ENCODE data around the gene BTBD2. TPM values are rescaled to one million over a fixed set of nuclear protein-coding genes. Genes with fewer than 3 reads are reported as not detected.
A peak's percentile ranks its signal among the peaks of the same experiment; 100 is the strongest.

The BTBD2 gene
- total and polyA plus RNA-seq, 2 experiments from 2014 or later = 23.8 to 130 TPM

DNA sequence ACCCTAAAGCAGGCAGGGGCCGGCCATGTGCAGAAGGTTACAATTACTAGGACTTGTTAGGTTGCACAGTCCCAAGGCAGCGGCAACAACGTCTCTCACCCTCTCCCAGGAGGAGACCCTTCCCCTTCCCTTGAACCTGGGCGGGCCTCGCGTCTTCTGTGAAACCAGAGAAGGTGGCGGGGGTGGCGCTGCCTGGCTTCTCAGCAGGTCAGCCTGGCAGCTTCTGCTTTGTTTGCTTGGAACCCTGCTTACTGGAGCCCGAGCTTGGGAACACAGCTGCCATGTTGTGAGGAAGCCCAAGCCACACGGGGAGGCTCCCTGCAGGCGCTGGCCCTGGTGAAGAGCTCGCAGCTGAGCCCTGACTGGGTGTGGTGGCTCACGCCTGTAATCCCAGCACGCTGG lies 20.1 kb upstream of the BTBD2 start (continued):
- TF ChIP-seq, protein P1, sequence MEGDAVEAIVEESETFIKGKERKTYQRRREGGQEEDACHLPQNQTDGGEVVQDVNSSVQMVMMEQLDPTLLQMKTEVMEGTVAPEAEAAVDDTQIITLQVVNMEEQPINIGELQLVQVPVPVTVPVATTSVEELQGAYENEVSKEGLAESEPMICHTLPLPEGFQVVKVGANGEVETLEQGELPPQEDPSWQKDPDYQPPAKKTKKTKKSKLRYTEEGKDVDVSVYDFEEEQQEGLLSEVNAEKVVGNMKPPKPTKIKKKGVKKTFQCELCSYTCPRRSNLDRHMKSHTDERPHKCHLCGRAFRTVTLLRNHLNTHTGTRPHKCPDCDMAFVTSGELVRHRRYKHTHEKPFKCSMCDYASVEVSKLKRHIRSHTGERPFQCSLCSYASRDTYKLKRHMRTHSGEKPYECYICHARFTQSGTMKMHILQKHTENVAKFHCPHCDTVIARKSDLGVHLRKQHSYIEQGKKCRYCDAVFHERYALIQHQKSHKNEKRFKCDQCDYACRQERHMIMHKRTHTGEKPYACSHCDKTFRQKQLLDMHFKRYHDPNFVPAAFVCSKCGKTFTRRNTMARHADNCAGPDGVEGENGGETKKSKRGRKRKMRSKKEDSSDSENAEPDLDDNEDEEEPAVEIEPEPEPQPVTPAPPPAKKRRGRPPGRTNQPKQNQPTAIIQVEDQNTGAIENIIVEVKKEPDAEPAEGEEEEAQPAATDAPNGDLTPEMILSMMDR (conservative IDR thresholded peaks at IDR 0.05; ENCODE audit: low read depth in 2 of 2) = no peak
- TF ChIP-seq, protein P2, sequence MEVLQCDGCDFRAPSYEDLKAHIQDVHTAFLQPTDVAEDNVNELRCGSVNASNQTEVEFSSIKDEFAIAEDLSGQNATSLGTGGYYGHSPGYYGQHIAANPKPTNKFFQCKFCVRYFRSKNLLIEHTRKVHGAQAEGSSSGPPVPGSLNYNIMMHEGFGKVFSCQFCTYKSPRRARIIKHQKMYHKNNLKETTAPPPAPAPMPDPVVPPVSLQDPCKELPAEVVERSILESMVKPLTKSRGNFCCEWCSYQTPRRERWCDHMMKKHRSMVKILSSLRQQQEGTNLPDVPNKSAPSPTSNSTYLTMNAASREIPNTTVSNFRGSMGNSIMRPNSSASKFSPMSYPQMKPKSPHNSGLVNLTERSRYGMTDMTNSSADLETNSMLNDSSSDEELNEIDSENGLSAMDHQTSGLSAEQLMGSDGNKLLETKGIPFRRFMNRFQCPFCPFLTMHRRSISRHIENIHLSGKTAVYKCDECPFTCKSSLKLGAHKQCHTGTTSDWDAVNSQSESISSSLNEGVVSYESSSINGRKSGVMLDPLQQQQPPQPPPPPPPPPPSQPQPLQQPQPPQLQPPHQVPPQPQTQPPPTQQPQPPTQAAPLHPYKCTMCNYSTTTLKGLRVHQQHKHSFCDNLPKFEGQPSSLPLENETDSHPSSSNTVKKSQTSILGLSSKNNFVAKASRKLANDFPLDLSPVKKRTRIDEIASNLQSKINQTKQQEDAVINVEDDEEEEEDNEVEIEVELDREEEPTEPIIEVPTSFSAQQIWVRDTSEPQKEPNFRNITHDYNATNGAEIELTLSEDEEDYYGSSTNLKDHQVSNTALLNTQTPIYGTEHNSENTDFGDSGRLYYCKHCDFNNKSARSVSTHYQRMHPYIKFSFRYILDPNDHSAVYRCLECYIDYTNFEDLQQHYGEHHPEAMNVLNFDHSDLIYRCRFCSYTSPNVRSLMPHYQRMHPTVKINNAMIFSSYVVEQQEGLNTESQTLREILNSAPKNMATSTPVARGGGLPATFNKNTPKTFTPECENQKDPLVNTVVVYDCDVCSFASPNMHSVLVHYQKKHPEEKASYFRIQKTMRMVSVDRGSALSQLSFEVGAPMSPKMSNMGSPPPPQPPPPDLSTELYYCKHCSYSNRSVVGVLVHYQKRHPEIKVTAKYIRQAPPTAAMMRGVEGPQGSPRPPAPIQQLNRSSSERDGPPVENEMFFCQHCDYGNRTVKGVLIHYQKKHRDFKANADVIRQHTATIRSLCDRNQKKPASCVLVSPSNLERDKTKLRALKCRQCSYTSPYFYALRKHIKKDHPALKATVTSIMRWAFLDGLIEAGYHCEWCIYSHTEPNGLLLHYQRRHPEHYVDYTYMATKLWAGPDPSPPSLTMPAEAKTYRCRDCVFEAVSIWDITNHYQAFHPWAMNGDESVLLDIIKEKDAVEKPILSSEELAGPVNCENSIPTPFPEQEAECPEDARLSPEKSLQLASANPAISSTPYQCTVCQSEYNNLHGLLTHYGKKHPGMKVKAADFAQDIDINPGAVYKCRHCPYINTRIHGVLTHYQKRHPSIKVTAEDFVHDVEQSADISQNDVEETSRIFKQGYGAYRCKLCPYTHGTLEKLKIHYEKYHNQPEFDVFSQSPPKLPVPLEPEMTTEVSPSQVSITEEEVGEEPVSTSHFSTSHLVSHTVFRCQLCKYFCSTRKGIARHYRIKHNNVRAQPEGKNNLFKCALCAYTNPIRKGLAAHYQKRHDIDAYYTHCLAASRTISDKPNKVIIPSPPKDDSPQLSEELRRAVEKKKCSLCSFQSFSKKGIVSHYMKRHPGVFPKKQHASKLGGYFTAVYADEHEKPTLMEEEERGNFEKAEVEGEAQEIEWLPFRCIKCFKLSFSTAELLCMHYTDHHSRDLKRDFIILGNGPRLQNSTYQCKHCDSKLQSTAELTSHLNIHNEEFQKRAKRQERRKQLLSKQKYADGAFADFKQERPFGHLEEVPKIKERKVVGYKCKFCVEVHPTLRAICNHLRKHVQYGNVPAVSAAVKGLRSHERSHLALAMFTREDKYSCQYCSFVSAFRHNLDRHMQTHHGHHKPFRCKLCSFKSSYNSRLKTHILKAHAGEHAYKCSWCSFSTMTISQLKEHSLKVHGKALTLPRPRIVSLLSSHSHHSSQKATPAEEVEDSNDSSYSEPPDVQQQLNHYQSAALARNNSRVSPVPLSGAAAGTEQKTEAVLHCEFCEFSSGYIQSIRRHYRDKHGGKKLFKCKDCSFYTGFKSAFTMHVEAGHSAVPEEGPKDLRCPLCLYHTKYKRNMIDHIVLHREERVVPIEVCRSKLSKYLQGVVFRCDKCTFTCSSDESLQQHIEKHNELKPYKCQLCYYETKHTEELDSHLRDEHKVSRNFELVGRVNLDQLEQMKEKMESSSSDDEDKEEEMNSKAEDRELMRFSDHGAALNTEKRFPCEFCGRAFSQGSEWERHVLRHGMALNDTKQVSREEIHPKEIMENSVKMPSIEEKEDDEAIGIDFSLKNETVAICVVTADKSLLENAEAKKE (CRISPR knock-in tag; IDR thresholded peaks at IDR 0.05) = no peak
- TF ChIP-seq ZNF114 (CRISPR knock-in tag; IDR thresholded peaks at IDR 0.05) (no peak), EZH2phosphoT487 (IDR thresholded peaks at IDR 0.05; ENCODE audit: unreplicated experiment) (no peak), NANOG (IDR thresholded peaks at IDR 0.05; ENCODE audit: borderline replicate concordance) (no peak)

DNA sequence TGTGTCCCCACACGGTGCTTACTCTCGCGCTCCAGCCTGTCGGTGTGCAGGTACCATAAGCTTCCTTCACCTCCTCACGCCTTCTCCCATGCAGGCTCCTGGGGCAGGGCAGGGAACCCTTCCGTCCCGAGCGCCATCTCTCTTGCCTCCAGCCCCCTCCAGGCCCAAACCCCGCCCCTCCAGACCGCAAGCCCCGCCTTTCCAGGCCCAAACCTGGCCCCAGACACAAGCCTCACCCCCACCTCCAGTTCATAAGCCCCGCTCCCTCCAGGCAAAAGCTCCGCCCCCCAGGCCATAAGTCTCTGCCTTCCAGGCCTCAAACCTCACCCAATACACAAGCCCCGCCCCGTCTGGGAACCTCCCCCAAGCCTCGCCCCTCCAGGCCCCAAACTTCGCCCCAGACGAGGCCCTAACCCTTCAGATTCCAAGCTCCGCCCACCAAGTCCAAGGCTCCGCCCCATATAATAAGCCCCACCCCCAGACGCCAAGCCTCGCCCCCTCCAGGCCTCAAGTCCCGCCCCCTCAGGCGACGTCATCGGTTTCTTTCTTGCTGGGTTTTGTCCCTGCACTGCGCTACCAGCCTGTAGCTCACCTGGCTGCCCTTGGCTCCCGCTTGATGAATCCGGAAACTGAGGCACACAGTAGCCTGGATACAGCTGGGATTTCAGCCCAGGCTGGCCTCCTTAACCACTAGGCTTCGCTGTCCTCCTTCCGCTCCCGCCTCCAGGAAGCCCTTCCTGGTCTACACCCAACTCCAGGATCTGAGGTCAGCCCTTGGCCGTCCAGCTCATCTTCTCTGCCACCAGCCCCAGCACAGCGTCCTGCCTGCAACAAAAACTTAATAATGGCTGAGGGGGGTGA lies 19.4 kb upstream of the BTBD2 start:
- Histone ChIP-seq H3K36me3 (ENCODE audit: insufficient read depth) (no peaks in the 10 kb centered on the region; the same call in 1 of the 2 replicates), H3K4me2 (peak overlapping the region; percentile 66), H3K4me3 (peak overlapping the region; percentile 47; the same call in 1 of the 2 replicates), H2AFZ (peak overlapping the region; percentile 88), H3K4me1 (ENCODE audit: insufficient read depth) (no peaks in the 10 kb centered on the region; the same call in 1 of the 2 replicates), H3K27me3 (ENCODE audit: insufficient read depth) (no peaks in the 10 kb centered on the region), H3K27ac (ENCODE audit: low read depth) (peak overlapping the region; percentile 91), H3K79me2 (replicated peaks; ENCODE audit: insufficient read depth) (no peaks in the 10 kb centered on the region), H4K20me1 (replicated peaks; ENCODE audit: insufficient read depth) (peaks cover 6% of the 10 kb centered on the region), H3K9me2 (ENCODE audit: insufficient read depth) (no peaks in the 10 kb centered on the region), H3F3A (replicated peaks; ENCODE audit: low read depth) (peaks cover 16% of the 10 kb centered on the region)
- H3K27me3 Mint-ChIP-seq (ENCODE audit: insufficient read depth, low read depth, poor library complexity) = peaks cover 19% of the 10 kb centered on the region
- ATAC-seq = peak; percentile 77
- peak; percentile 100 for DNase-seq (ENCODE audit: low spot score)
- peak overlapping the region; percentile 84; the same call in 1 of the 2 replicates for H3K27ac Mint-ChIP-seq
- peaks cover 10% of the 10 kb centered on the region; the same call in 2 of the 3 replicates for H3K9me3 Mint-ChIP-seq
- 0 out of 3 replicates have a peak overlapping the region, but pooled peaks have one; percentile 26 for H3K4me3 Mint-ChIP-seq
- no peak for TF ChIP-seq ZNF331 (CRISPR knock-in tag; IDR thresholded peaks at IDR 0.05; ENCODE audit: low read depth)
- TF ChIP-seq, protein P1 (conservative IDR thresholded peaks at IDR 0.05; ENCODE audit: low read depth in 2 of 2) = no peak
- TF ChIP-seq NANOG (IDR thresholded peaks at IDR 0.05; ENCODE audit: borderline replicate concordance) = no peak
- TF ChIP-seq ZNF114 (CRISPR knock-in tag; IDR thresholded peaks at IDR 0.05) = no peak
- peak; percentile 40 for TF ChIP-seq POLR2AphosphoS5 (IDR thresholded peaks at IDR 0.05; ENCODE audit: low read depth)
- TF ChIP-seq CREB1 (CRISPR knock-in tag; IDR thresholded peaks at IDR 0.05; ENCODE audit: low read depth) = peak; percentile 68; the same call in 1 of the 2 replicates
- H3K4me1 Mint-ChIP-seq = peaks cover 18% of the 10 kb centered on the region
- H3K36me3 Mint-ChIP-seq (ENCODE audit: low read depth) = peaks cover 10% of the 10 kb centered on the region; the same call in 2 of the 3 replicates
